KMS-11 (cell line): ENCODE results near the gene LSMEM2.

Experiments used
- H2AFZ ChIP-seq: fragments of 200-600 bp; sonication (generic); 2 replicates; pipeline ENCODE4 v1.6.1; 2016; ENCODE audit warnings: antibody characterized with exemption, mixed run types, low read depth
- H3K27ac ChIP-seq: fragments of 200-600 bp; sonication (generic); 2 replicates; pipeline ENCODE4 v1.6.1; 2016; ENCODE audit warnings: mild to moderate bottlenecking, mixed run types
- H3K27me3 ChIP-seq: fragments of 200-600 bp; sonication (generic); 2 replicates; pipeline ENCODE4 v1.6.1; 2017; ENCODE audit warnings: mild to moderate bottlenecking, low read depth, mixed run types, moderate library complexity; ENCODE audit not compliant: insufficient read depth
- H3K36me3 ChIP-seq: fragments of 200-600 bp; sonication (generic); 2 replicates; pipeline ENCODE4 v1.6.1; 2017; ENCODE audit warnings: mild to moderate bottlenecking, mixed run types; ENCODE audit not compliant: insufficient read depth
- H3K4me1 ChIP-seq: fragments of 200-600 bp; sonication (generic); 2 replicates; pipeline ENCODE4 v1.6.1; 2016; ENCODE audit warnings: mild to moderate bottlenecking, low read depth, mixed run types; ENCODE audit not compliant: poor library complexity, severe bottlenecking
- H3K4me2 ChIP-seq: fragments of 200-600 bp; sonication (generic); 2 replicates; pipeline ENCODE4 v1.7.0; 2016; ENCODE audit warnings: mild to moderate bottlenecking, mixed run types
- H3K4me3 ChIP-seq: fragments of 200-600 bp; sonication (generic); IDR thresholded peaks from 2 replicates; pipeline ENCODE4 v1.6.1; 2017; ENCODE audit warnings: low read depth, low read length, mixed read lengths; ENCODE audit not compliant: insufficient read depth
- H3K79me2 ChIP-seq: fragments of 200-600 bp; sonication (generic); 2 replicates; pipeline ENCODE4 v1.6.1; 2016; ENCODE audit warnings: low read depth, mixed run types; ENCODE audit not compliant: insufficient read depth
- H3K9ac ChIP-seq: fragments of 200-600 bp; sonication (generic); 2 replicates; pipeline ENCODE4 v1.6.1; 2016; ENCODE audit warnings: mild to moderate bottlenecking, mixed run types
- H4K20me1 ChIP-seq: fragments of 200-600 bp; sonication (generic); 2 replicates; pipeline ENCODE4 v1.6.1; 2016; ENCODE audit warnings: mild to moderate bottlenecking, mixed run types; ENCODE audit not compliant: insufficient read depth
- TF ChIP-seq, protein P1 (sequence below): fragments of 200-600 bp; sonication (generic); conservative IDR thresholded peaks from 2 replicates; pipeline ENCODE4 v1.6.1; 2017; ENCODE audit warnings: low read depth, mild to moderate bottlenecking, antibody characterized with exemption, low read length, moderate library complexity, mixed read lengths

LSMEM2 gene

DNA sequence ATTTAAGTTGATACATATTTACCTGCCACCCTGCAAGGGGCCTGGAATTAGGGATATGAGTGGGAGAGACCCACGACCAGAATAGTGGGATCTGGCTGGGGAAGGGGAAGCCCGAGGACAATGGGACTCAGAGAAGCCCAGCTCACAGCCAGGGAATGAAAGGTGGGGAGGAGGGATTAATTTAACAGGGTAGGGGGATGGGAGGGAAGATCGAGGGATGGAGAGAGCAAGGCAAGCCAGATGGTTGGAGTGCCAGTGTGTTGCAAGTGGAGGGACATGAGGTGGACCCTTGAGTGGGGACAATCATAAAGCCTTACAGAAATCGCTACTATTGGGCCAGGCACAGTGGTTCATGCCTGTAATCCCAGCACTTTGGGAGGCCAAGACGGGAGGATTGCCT, 47.3 kb upstream of the LSMEM2 start:
- H3K9ac ChIP-seq = no peak overlapping the region
- TF ChIP-seq, protein P1, sequence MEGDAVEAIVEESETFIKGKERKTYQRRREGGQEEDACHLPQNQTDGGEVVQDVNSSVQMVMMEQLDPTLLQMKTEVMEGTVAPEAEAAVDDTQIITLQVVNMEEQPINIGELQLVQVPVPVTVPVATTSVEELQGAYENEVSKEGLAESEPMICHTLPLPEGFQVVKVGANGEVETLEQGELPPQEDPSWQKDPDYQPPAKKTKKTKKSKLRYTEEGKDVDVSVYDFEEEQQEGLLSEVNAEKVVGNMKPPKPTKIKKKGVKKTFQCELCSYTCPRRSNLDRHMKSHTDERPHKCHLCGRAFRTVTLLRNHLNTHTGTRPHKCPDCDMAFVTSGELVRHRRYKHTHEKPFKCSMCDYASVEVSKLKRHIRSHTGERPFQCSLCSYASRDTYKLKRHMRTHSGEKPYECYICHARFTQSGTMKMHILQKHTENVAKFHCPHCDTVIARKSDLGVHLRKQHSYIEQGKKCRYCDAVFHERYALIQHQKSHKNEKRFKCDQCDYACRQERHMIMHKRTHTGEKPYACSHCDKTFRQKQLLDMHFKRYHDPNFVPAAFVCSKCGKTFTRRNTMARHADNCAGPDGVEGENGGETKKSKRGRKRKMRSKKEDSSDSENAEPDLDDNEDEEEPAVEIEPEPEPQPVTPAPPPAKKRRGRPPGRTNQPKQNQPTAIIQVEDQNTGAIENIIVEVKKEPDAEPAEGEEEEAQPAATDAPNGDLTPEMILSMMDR = no peak
- H3K4me1 ChIP-seq = no peaks in the 10 kb centered on the region
- no peaks in the 10 kb centered on the region for H3K36me3 ChIP-seq
- H3K27ac ChIP-seq = no peak overlapping the region
- H3K4me3 ChIP-seq = no peak overlapping the region
- H3K79me2 ChIP-seq = peaks cover 4% of the 10 kb centered on the region; the same call in 1 of the 2 replicates
- H3K4me2 ChIP-seq = no peak overlapping the region
- no peaks in the 10 kb centered on the region for H3K27me3 ChIP-seq
- no peak overlapping the region for H2AFZ ChIP-seq
- H4K20me1 ChIP-seq = no peaks in the 10 kb centered on the region

DNA sequence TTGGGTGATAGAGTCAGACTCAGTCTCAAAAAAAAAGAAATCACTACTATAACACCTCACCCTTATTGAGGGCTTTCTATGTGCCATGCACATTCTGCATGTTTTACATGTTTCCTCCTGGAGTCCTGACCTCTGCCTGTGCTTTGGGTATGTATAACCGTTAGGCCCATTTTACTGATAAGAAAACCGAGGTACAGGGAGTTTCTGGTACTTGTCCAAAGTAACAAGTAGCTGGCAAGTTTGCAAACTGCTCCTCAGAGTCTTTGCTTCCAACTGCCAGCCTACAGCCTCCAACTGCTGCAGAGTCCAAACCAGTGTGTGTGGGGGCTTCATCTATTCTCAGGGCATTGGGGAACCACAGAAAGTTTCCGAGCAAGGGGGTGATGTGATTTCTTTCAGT, 46.6 kb upstream of the LSMEM2 start:
- Histone ChIP-seq H3K4me2 (no peak overlapping the region), H3K27ac (no peak overlapping the region), H3K79me2 (peaks cover 11% of the 10 kb centered on the region), H3K9ac (no peak overlapping the region), H4K20me1 (no peaks in the 10 kb centered on the region), H3K4me3 (no peak overlapping the region), H3K4me1 (no peaks in the 10 kb centered on the region), H2AFZ (no peak overlapping the region), H3K36me3 (no peaks in the 10 kb centered on the region), H3K27me3 (no peaks in the 10 kb centered on the region)
- TF ChIP-seq, protein P1 = no peak

DNA sequence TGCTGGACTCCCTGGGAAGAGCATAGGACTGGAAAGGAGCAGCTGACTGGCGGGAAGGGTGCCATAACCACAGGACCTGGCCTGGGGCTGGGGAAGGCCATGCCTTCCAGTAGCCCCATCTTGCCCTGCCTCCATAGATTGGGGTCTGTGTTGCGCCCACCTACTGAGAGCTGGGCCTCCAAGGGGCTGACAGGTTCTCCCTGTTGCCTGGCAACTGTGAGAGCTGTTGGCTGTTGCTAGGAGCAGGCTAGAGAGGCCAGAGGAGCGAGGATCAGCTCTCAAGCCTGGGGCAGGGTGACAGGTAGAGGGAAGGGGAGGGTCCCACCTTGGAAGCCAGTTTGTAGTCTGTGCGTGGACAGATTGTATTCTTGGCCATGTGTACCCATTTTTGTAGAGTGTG, 45.7 kb upstream of the LSMEM2 start:
- no peak overlapping the region for H3K9ac ChIP-seq

DNA sequence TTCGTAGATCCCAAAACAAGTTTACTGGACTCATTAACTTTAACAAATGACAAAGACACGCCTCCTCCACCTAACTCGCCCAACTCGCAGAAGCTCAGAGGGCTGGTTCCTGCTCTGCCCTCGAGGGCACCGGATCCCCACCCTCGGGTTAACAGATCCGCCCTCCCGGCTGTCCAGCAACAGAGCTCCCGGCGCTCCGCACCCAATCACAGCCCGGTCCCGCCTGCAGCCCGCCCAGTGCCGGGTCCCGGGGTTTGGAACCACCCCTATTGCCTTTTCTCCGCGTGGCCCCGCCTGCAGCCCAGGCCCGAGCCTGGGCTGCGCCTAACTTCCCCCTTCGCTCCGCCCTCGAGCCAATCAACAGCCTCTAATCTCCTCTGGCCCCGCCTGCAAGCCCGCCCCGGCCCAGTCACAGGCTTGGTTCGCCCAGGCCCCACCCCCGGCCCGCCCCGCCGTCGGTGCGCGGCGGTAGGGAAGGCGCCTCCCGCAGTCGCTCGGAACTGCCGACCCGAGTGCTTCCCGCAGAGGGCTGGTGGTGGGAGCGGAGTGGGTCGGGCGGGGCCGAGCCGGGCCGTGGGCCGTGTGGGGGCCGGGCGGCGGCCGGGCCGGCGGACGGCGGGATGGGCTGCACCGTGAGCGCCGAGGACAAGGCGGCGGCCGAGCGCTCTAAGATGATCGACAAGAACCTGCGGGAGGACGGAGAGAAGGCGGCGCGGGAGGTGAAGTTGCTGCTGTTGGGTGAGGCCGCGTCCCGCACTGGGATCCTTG, 43.0 kb upstream of the LSMEM2 start, which contains the start of gene GNAI2:
GNAI2 (plus strand) TSS at position 489 of the 768 bp plus-strand sequence; CDS start at position 621, 132 bp downstream.
- Histone ChIP-seq H3K27ac (no peak within 1 kb of the TSS; the same call in 1 of the 2 replicates), H3K4me2 (peak within 1 kb of the TSS; percentile 76), H3K79me2 (peaks cover 33% of the 10 kb centered on the region), H3K27me3 (no peaks in the 10 kb centered on the region), H2AFZ (peak within 1 kb of the TSS; percentile 28; the same call in 1 of the 2 replicates), H4K20me1 (no peaks in the 10 kb centered on the region), H3K36me3 (no peaks in the 10 kb centered on the region), H3K4me3 (peak within 1 kb of the TSS; percentile 59), H3K9ac (peak within 1 kb of the TSS; percentile 47), H3K4me1 (no peaks in the 10 kb centered on the region)
- TF ChIP-seq, protein P1 = no peak

More for the DNA sequence above, 45.7 kb upstream of the LSMEM2 start:
- Histone ChIP-seq H3K4me3 (no peak overlapping the region), H3K27ac (no peak overlapping the region), H3K4me1 (no peaks in the 10 kb centered on the region), H3K36me3 (no peaks in the 10 kb centered on the region), H3K4me2 (no peak overlapping the region), H4K20me1 (no peaks in the 10 kb centered on the region), H3K79me2 (peaks cover 17% of the 10 kb centered on the region), H2AFZ (no peak overlapping the region), H3K27me3 (no peaks in the 10 kb centered on the region)
- TF ChIP-seq, protein P1 = no peak
